WERI-Rb-1 (cell line): ENCODE measurements around the gene SRRM5.

Source experiments
- DNase-seq: peaks from one replicate; pipeline ENCODE4 v3.0.0-alpha.2; 2020
- H3K27ac ChIP-seq: fragments of 250-450 bp; sonication (Bioruptor Pico); 2 replicates; pipeline ENCODE4 v1.5.1; 2020; ENCODE audit warnings: mild to moderate bottlenecking, moderate library complexity
- H3K27me3 ChIP-seq: fragments of 250-450 bp; sonication (Bioruptor Pico); 2 replicates; pipeline ENCODE4 v1.5.1; 2021; ENCODE audit warnings: mild to moderate bottlenecking, low read depth, moderate library complexity; ENCODE audit not compliant: insufficient read depth, severe bottlenecking
- H3K36me3 ChIP-seq: fragments of 250-450 bp; sonication (Bioruptor Pico); 2 replicates; pipeline ENCODE4 v1.5.1; 2020; ENCODE audit warnings: mild to moderate bottlenecking, moderate library complexity
- H3K4me3 ChIP-seq: 2 replicates; pipeline ENCODE4 v1.5.1; 2011; ENCODE audit warnings: low read depth, mild to moderate bottlenecking, control low read depth, low read length
- H3K9me3 ChIP-seq: fragments of 250-450 bp; sonication (Bioruptor Pico); 2 replicates; pipeline ENCODE4 v1.5.1; 2021; ENCODE audit warnings: mild to moderate bottlenecking, moderate library complexity; ENCODE audit not compliant: severe bottlenecking
- TF ChIP-seq, protein P1 (sequence below): IDR thresholded peaks from 2 replicates; pipeline ENCODE4 v1.5.1; 2011; ENCODE audit warnings: low read depth, mild to moderate bottlenecking, control low read depth, inconsistent platforms, low read length

Gene SRRM5

DNA sequence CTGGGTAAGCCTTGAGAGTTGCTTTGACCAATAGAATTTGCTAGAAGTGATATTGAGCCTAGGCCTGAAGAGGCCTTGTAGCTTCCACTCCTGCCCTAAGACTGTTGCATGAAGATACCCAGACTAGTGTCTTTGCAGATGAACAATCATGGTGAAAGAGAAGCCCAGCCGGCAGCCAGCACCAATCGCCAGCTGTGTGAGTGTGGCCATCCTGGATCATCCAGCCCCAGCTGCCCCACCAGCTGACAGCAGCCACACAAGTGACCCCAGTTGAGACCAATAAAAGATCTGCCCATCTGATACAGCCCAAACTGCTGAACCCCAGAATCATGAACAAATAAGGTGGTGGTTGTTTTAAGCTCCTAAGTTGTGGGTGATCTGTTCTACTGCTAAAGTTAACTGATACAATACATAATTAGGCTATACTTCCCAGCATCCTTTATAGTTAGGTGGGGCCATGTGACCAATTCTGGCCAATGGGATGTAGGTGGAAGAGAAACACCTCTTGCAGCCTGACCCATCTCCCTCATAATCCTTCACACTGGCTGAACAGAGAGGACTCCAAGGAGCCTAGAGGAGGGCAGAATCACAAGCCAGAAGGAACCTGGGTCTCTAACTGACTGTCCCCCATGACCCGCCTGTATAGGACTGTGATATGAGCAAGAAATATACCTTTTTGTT is 16.9 kb downstream of the SRRM5 start:
- Histone ChIP-seq H3K27me3 (no peaks in the 10 kb centered on the region), H3K4me3 (no peak overlapping the region), H3K36me3 (peaks cover 16% of the 10 kb centered on the region), H3K27ac (no peak overlapping the region), H3K9me3 (no peaks in the 10 kb centered on the region)
- TF ChIP-seq, protein P1, sequence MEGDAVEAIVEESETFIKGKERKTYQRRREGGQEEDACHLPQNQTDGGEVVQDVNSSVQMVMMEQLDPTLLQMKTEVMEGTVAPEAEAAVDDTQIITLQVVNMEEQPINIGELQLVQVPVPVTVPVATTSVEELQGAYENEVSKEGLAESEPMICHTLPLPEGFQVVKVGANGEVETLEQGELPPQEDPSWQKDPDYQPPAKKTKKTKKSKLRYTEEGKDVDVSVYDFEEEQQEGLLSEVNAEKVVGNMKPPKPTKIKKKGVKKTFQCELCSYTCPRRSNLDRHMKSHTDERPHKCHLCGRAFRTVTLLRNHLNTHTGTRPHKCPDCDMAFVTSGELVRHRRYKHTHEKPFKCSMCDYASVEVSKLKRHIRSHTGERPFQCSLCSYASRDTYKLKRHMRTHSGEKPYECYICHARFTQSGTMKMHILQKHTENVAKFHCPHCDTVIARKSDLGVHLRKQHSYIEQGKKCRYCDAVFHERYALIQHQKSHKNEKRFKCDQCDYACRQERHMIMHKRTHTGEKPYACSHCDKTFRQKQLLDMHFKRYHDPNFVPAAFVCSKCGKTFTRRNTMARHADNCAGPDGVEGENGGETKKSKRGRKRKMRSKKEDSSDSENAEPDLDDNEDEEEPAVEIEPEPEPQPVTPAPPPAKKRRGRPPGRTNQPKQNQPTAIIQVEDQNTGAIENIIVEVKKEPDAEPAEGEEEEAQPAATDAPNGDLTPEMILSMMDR: no peak
- no peak for DNase-seq

DNA sequence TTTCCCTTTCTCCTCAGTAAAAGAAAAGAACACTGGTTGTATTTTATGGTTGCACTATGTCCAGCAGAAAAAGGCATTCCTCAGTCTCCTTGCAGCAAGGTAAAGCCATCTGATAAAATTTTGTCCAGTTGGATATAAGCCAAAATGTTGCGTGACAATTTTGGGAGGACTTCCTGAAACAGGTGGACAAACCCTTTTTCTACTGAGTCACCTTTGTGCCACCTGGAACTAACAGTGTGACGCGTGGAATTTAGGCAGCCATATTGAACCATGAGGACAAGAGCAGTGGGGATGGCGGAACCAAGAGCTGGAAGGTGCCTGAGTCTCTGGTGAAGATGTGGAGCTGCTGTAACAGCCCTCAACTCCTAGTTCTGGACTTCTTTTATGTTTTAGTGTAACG is 19.6 kb downstream of the SRRM5 start:
- Histone ChIP-seq H3K27me3 (no peaks in the 10 kb centered on the region), H3K27ac (no peak overlapping the region), H3K36me3 (no peaks in the 10 kb centered on the region; the same call in 1 of the 2 replicates), H3K4me3 (no peak overlapping the region), H3K9me3 (no peaks in the 10 kb centered on the region)
- TF ChIP-seq, protein P1: no peak
- DNase-seq: no peak

DNA sequence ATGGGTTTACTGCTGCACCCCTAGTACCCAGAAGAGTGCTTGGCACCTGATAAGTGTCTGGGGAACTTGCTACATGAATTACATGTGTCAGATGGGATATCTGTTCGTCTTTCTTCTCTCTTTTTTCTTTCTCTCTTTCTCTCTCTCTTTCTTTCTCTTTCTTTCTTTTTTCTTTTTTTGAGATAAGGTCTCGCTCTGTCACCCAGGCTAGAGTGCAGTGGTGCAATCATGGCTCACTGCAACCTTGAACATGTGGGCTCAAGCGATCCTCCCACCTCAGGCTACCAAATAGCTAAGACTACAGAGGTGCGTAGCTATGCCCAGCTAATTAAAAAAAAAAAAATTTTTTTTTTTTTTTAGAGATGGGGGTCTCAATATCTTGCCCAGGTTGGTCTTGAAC is 21.6 kb downstream of the SRRM5 start:
- Histone ChIP-seq H3K27ac (no peak overlapping the region), H3K9me3 (no peaks in the 10 kb centered on the region), H3K36me3 (no peaks in the 10 kb centered on the region), H3K4me3 (no peak overlapping the region), H3K27me3 (no peaks in the 10 kb centered on the region)
- no peak for DNase-seq
- TF ChIP-seq, protein P1: no peak

DNA sequence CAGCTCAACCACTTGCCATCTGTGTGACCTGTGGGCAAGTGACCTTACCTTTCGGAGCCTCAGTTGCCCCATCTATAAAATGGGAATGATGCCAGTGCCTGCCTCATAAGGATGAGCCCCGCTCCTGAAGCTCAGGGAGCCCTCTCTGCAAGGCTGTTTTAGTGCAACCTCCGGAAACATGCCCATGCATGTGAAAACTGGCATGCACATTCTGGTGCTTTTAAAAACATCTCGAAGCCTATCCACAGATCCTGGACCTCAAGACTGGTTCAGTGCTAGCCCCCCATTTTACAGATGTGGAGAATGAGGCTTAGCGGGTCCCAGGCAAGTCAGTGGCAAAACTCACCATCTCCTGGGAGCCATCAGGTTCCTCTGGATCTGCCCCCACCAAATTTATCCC is 22.2 kb downstream of the SRRM5 start:
- H3K4me3 ChIP-seq: no peak overlapping the region
- DNase-seq: no peak
- H3K36me3 ChIP-seq: no peaks in the 10 kb centered on the region
- TF ChIP-seq, protein P1: no peak
- H3K27ac ChIP-seq: no peak overlapping the region
- no peaks in the 10 kb centered on the region for H3K9me3 ChIP-seq
- H3K27me3 ChIP-seq: no peaks in the 10 kb centered on the region

DNA sequence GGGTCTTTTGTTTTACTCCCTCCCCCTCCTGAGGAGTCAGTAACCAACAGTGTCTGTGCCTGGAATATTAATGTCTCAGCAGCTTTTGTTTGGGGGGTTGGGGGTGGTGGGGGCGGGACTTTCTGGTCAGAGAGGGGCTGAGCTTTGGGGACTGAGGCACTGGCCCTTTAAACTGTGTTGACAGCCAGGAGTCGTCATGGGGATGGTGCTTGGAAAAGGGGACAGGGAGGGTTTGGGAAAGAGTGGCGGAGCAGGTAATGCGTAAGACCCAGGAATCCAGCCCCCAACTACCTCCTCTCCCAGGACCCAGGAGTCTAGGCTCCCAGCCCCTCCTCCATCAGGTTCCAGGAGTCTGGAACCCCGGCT is 22.6 kb downstream of the SRRM5 start:
- H3K9me3 ChIP-seq: no peaks in the 10 kb centered on the region
- H3K27ac ChIP-seq: no peak overlapping the region
- TF ChIP-seq, protein P1: no peak
- no peak overlapping the region for H3K4me3 ChIP-seq
- no peak for DNase-seq
- H3K27me3 ChIP-seq: no peaks in the 10 kb centered on the region
- H3K36me3 ChIP-seq: no peaks in the 10 kb centered on the region
